Trophoblast cell (in vitro differentiated cells and primary cell): ENCODE data around the gene ADRA2B.
"Not testable (repeated sequence)": the region's sequence is repeated elsewhere in the genome, so short reads cannot be mapped to it uniquely, and the experiment has no call there.

Source experiments
- DNase-seq, 2 donors: peaks; one replicate each; pipeline ENCODE4 v3.0.0-alpha.2; 2016
- H2AFZ ChIP-seq: 2 replicates; pipeline ENCODE4 v1.6.1; 2013; ENCODE audit warnings: low read length, moderate library complexity, mild to moderate bottlenecking; ENCODE audit not compliant: insufficient read depth, poor library complexity
- H2AK5ac ChIP-seq: 2 replicates; pipeline ENCODE4 v1.6.1; 2013; ENCODE audit warnings: mild to moderate bottlenecking, low read length
- H2BK120ac ChIP-seq: 2 replicates; pipeline ENCODE4 v1.6.1; 2013; ENCODE audit warnings: low read length, mild to moderate bottlenecking, moderate library complexity; ENCODE audit not compliant: insufficient read depth, poor library complexity
- H2BK12ac ChIP-seq: 2 replicates; pipeline ENCODE4 v1.6.1; 2013; ENCODE audit warnings: mild to moderate bottlenecking, low read length, moderate library complexity
- H2BK5ac ChIP-seq: 2 replicates; pipeline ENCODE4 v1.6.1; 2013; ENCODE audit warnings: low read length, low read depth, moderate library complexity, mild to moderate bottlenecking; ENCODE audit not compliant: poor library complexity
- H3K14ac ChIP-seq: 2 replicates; pipeline ENCODE4 v1.6.1; 2013; ENCODE audit warnings: mild to moderate bottlenecking, low read length
- H3K18ac ChIP-seq: 2 replicates; pipeline ENCODE4 v1.6.1; 2013; ENCODE audit warnings: mild to moderate bottlenecking, low read length
- H3K23ac ChIP-seq: 2 replicates; pipeline ENCODE4 v1.6.1; 2013; ENCODE audit warnings: low read length
- H3K27ac ChIP-seq: 2 replicates; pipeline ENCODE4 v1.5.1; 2013; ENCODE audit warnings: low read depth, mild to moderate bottlenecking, inconsistent platforms, low read length, moderate library complexity
- H3K27me3 ChIP-seq: 2 replicates; pipeline ENCODE4 v1.6.1; 2013; ENCODE audit warnings: inconsistent platforms, mild to moderate bottlenecking, low read length, moderate library complexity; ENCODE audit not compliant: insufficient read depth
- H3K36me3 ChIP-seq, 2 experiments: 1 replicate in 1 of 2; 2 replicates in 1 of 2; pipeline ENCODE4 v1.6.1; 2013; ENCODE audit warnings: low read length in 2 of 2, mild to moderate bottlenecking in 2 of 2, moderate library complexity in 1 of 2; ENCODE audit not compliant: insufficient read depth in 2 of 2, control insufficient read depth in 1 of 2
- H3K4ac ChIP-seq: 2 replicates; pipeline ENCODE4 v1.6.1; 2013; ENCODE audit warnings: low read depth, mild to moderate bottlenecking, low read length, moderate library complexity
- H3K4me1 ChIP-seq, 2 experiments: 1 replicate in 1 of 2; 2 replicates in 1 of 2; pipeline ENCODE4 v1.6.1; 2013; ENCODE audit warnings: low read length in 2 of 2, mild to moderate bottlenecking in 2 of 2, moderate library complexity in 1 of 2; ENCODE audit not compliant: insufficient read depth in 2 of 2, control insufficient read depth in 1 of 2
- H3K4me2 ChIP-seq: 2 replicates; pipeline ENCODE4 v1.6.1; 2013; ENCODE audit warnings: inconsistent platforms, mild to moderate bottlenecking, low read length, moderate library complexity
- H3K4me3 ChIP-seq: 2 replicates; pipeline ENCODE4 v1.5.1; 2013; ENCODE audit warnings: mild to moderate bottlenecking, low read depth, low read length, inconsistent platforms
- H3K79me1 ChIP-seq: one replicate; pipeline ENCODE4 v1.6.1; 2013; ENCODE audit warnings: low read length
- H3K79me2 ChIP-seq: 2 replicates; pipeline ENCODE4 v1.6.1; 2013; ENCODE audit warnings: low read length, mild to moderate bottlenecking; ENCODE audit not compliant: control insufficient read depth, insufficient read depth, poor library complexity
- H3K9ac ChIP-seq: 2 replicates; pipeline ENCODE4 v1.6.1; 2013; ENCODE audit warnings: mild to moderate bottlenecking, low read length
- H3K9me3 ChIP-seq: 2 replicates; pipeline ENCODE4 v1.6.1; 2013; ENCODE audit warnings: low read depth, mild to moderate bottlenecking, control low read depth, inconsistent platforms, low read length; ENCODE audit not compliant: insufficient read depth
- H4K12ac ChIP-seq: 2 replicates; pipeline ENCODE4 v1.6.1; 2013; ENCODE audit warnings: low read depth, mild to moderate bottlenecking, low read length, moderate library complexity
- H4K8ac ChIP-seq: 2 replicates; pipeline ENCODE4 v1.6.1; 2013; ENCODE audit warnings: low read depth, mild to moderate bottlenecking, low read length, moderate library complexity
- H4K91ac ChIP-seq: one replicate; pipeline ENCODE4 v1.6.1; 2013; ENCODE audit warnings: low read depth, mild to moderate bottlenecking, low read length, moderate library complexity
- WGBS: extraction: QIAGEN DNeasy Blood & Tissue Kit; methylation state at CpG from one replicate; pipeline ENCODE4 v1.1.7; 2013; ENCODE audit warnings: missing lambda C conversion rate; ENCODE audit not compliant: insufficient read length, insufficient coverage; ENCODE audit errors: extremely low coverage; 5-methylcytosine and 5-hydroxymethylcytosine counted together

The ADRA2B gene

GRCh38 chr2:96065381-96065930, 50.9 kb downstream of the ADRA2B start:
- H3K4ac ChIP-seq: no peak overlapping the region
- H2AK5ac ChIP-seq: no peak overlapping the region
- no peak for DNase-seq
- no peak overlapping the region for H2BK120ac ChIP-seq
- no peak overlapping the region for H3K9ac ChIP-seq
- H4K12ac ChIP-seq: no peak overlapping the region
- H3K27ac ChIP-seq: no peak overlapping the region
- no peaks in the 10 kb centered on the region for H3K27me3 ChIP-seq
- no peak overlapping the region for H3K4me3 ChIP-seq
- no peak overlapping the region for H4K91ac ChIP-seq
- H3K14ac ChIP-seq: no peak overlapping the region
- H3K23ac ChIP-seq: no peak overlapping the region
- no peak overlapping the region for H2AFZ ChIP-seq
- H3K9me3 ChIP-seq: no peaks in the 10 kb centered on the region
- no peaks in the 10 kb centered on the region for H3K36me3 ChIP-seq
- H2BK12ac ChIP-seq: no peak overlapping the region
- H3K79me2 ChIP-seq: no peaks in the 10 kb centered on the region
- H4K8ac ChIP-seq: no peak overlapping the region
- peaks cover 1% of the 10 kb centered on the region in 2 experiments for H3K4me1 ChIP-seq
- WGBS: no CpG with 5 or more reads among the region's 4 CpGs
- no peak overlapping the region for H2BK5ac ChIP-seq
- H3K4me2 ChIP-seq: no peak overlapping the region
- H3K79me1 ChIP-seq: no peaks in the 10 kb centered on the region
- no peak overlapping the region for H3K18ac ChIP-seq

DNA sequence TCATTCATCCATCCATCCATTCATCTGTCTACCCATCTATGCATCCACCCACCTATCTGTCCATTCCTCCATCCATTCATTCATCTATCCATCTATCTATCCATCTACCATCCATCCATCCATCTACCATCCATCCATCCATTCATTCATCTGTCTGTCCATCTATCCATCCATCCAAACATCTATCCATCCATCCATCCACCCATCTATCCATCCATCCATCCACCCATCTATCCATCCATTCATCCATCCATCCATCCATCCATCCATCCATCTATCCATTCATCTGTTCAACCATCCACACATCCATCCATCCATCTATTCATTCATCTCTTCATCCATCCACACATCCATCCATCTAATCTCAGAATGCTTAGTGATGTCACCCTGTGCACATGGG, 51.6 kb downstream of the ADRA2B start:
- not testable (repeated sequence) for H3K18ac ChIP-seq, H3K4ac ChIP-seq, H3K9me3 ChIP-seq, H3K27ac ChIP-seq, H3K4me2 ChIP-seq, H3K4me1 ChIP-seq, H2BK120ac ChIP-seq, H3K14ac ChIP-seq, H3K36me3 ChIP-seq, H4K12ac ChIP-seq, H3K79me1 ChIP-seq, H3K79me2 ChIP-seq, H2AK5ac ChIP-seq, DNase-seq, H3K4me3 ChIP-seq, H3K9ac ChIP-seq, H3K23ac ChIP-seq, H4K91ac ChIP-seq, H2AFZ ChIP-seq, H3K27me3 ChIP-seq, H4K8ac ChIP-seq, H2BK5ac ChIP-seq, H2BK12ac ChIP-seq

GRCh38 chr2:96064047-96064675, 52.2 kb downstream of the ADRA2B start:
- H3K79me1 ChIP-seq, H3K9ac ChIP-seq, H2AFZ ChIP-seq, H2BK12ac ChIP-seq, H4K91ac ChIP-seq, H3K18ac ChIP-seq, H3K4me3 ChIP-seq, H3K9me3 ChIP-seq, H3K27me3 ChIP-seq, H3K23ac ChIP-seq, H3K36me3 ChIP-seq, H3K4me2 ChIP-seq, H3K79me2 ChIP-seq, H2BK5ac ChIP-seq, H2BK120ac ChIP-seq, H4K12ac ChIP-seq, H3K4ac ChIP-seq, H3K27ac ChIP-seq, H4K8ac ChIP-seq, H2AK5ac ChIP-seq, H3K4me1 ChIP-seq, H3K14ac ChIP-seq, DNase-seq: not testable (repeated sequence)
- no CpG with 5 or more reads among the region's 3 CpGs for WGBS

DNA sequence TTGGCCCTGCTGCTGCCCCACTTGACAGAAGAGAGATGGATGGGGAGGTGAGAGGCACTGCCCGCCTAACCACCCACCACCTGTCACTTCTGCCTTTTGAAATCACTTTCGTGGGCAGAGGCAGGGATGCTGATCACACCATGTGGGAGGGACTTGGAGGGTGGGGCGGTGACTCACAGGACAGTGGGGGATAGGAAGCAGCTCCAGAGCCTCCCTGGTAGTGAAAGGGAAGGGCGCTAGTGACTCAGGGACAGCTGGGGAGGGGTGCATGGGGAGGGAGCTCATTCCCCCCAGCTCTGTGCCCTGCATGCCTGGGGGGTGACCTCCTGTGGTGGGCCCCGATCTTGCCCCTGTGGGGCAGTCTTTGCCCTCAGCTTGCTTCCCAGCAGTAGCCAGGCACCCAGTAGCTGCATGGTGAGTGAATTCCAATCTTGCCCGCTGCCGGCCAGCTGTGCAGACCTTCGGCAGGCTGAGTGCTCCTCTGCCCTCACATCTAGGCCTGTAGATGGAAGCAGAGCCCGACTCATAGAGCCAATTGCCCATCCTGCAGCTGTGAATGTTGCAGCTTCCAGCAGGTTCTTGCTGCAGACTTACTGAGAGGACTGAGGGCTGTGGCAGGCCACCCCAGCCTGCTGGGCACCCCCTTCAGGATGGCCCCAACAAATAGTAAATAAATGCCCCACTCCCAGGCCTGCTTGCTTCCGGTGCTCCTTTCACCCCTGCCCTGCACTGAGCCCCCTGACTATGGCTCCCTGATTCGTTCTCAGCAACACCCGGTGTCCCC, 53.1 kb downstream of the ADRA2B start:
- not testable (repeated sequence) for H3K18ac ChIP-seq, H2AFZ ChIP-seq, H3K23ac ChIP-seq, H2BK5ac ChIP-seq, H3K4me3 ChIP-seq, H3K9me3 ChIP-seq, H3K4ac ChIP-seq, H2AK5ac ChIP-seq, H3K9ac ChIP-seq, H3K4me1 ChIP-seq, H3K36me3 ChIP-seq, H3K27ac ChIP-seq, H4K91ac ChIP-seq, H3K14ac ChIP-seq, H3K4me2 ChIP-seq, H4K8ac ChIP-seq, H4K12ac ChIP-seq, H3K27me3 ChIP-seq, H3K79me1 ChIP-seq, H3K79me2 ChIP-seq, H2BK120ac ChIP-seq, H2BK12ac ChIP-seq
- peak; percentile 20 to 42 for DNase-seq
- no CpG with 5 or more reads among the region's 12 CpGs for WGBS
